Measurements from ENCODE around the gene LAMA2. TPM values are rescaled to one million over a fixed set of nuclear protein-coding genes. Genes with fewer than 3 reads are reported as not detected.

LAMA2 gene
- total RNA-seq, 1 experiment from 2014 or later = 4.2 TPM

DNA sequence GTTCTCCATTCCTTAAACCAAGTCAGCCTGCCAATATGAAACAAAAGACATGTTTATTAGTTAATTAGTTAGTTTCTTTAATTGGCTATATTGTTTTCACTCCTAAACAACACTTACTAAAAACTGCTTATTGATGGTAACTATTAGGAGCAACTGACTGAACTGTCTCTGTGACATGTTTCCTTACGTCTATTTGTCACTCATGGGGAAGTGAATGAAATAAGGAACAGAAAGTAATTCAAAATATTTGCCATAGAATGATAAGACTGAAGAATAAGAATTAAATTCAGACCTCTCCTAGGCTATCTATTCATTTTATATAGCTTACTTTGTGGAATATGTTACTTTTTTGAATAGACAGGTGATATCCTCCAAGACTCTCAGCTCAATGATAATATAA is 217.2 kb downstream of the LAMA2 start:
- WGBS (ENCODE audit: extremely low coverage, insufficient read length, low lambda C conversion rate) = no CpG with 5 or more reads among the region's 1 CpG
- H3K79me1 ChIP-seq (ENCODE audit: insufficient read depth, low read depth, low read length, poor library complexity, severe bottlenecking) = no peaks in the 10 kb centered on the region
- no peak overlapping the region for H2AK5ac ChIP-seq (ENCODE audit: insufficient read length, low read length)
- Mint-ChIP-seq H3K9me3 (no peaks in the 10 kb centered on the region), H3K4me3 (no peak overlapping the region), H3K4me1 (peaks cover 4 to 12% of the 10 kb centered on the region in 2 experiments; a peak in 2 of 4 replicates), H3K27me3 (ENCODE audit: low read depth) (no peaks in the 10 kb centered on the region), H3K27ac (no peak overlapping the region), H3K36me3 (ENCODE audit: insufficient read depth in 1 of 3, low read depth in 3 of 3) (no peaks in the 10 kb centered on the region)
- no peak overlapping the region for H4K5ac ChIP-seq (ENCODE audit: insufficient read length, low read depth, low read length)
- H2BK120ac ChIP-seq (ENCODE audit: low read depth, low read length, poor library complexity, severe bottlenecking) = no peak overlapping the region
- no peak overlapping the region for H3K27ac ChIP-seq (ENCODE audit: insufficient read length, low read depth, low read length)
- H2BK5ac ChIP-seq (ENCODE audit: insufficient read length, low read length) = no peak overlapping the region
- H3K27me3 ChIP-seq (ENCODE audit: insufficient read depth, low read length) = no peaks in the 10 kb centered on the region
- no peak overlapping the region for H3K23ac ChIP-seq (ENCODE audit: insufficient read length, low read depth, low read length)
- H4K20me1 ChIP-seq (ENCODE audit: control insufficient read depth, insufficient read depth, insufficient read length) = no peaks in the 10 kb centered on the region
- no peak overlapping the region for H3K56ac ChIP-seq (ENCODE audit: insufficient read length, low read depth, low read length)
- no peak overlapping the region for H2BK15ac ChIP-seq (ENCODE audit: low read depth, low read length)
- no peak overlapping the region for H3T11ph ChIP-seq (ENCODE audit: low read length)
- H3K9me3 ChIP-seq (ENCODE audit: control insufficient read depth, low read depth, low read length) = no peaks in the 10 kb centered on the region
- no peak overlapping the region for H3K14ac ChIP-seq (ENCODE audit: insufficient read depth, low read length)
- no peak overlapping the region for H2BK20ac ChIP-seq (ENCODE audit: low read depth, low read length, poor library complexity, severe bottlenecking)
- no peak overlapping the region for H4K91ac ChIP-seq (ENCODE audit: insufficient read length, low read depth, low read length)
- no peaks in the 10 kb centered on the region for H3K79me2 ChIP-seq (ENCODE audit: insufficient read depth, low read length)
- H3K9ac ChIP-seq (ENCODE audit: extremely low read depth, insufficient read length, low read length) = no peak overlapping the region
- no peaks in the 10 kb centered on the region for H3K23me2 ChIP-seq (ENCODE audit: insufficient read length, low read depth, low read length, poor library complexity, severe bottlenecking)
- H3K4ac ChIP-seq (ENCODE audit: low read depth, low read length) = no peak overlapping the region
- no peak overlapping the region for H3K18ac ChIP-seq (ENCODE audit: insufficient read length, low read depth, low read length)
- no peak for DNase-seq
- TF ChIP-seq CTCF (conservative IDR thresholded peaks at IDR 0.05) = no peak
- no peak overlapping the region for H3K4me2 ChIP-seq (ENCODE audit: insufficient read depth, insufficient read length, low read length)
- H2AFZ ChIP-seq (ENCODE audit: low read length) = no peak overlapping the region
- H3K4me1 ChIP-seq (ENCODE audit: insufficient read depth, low read length) = no peaks in the 10 kb centered on the region
- no peak overlapping the region for H4K8ac ChIP-seq (replicated peaks; ENCODE audit: insufficient read length, low read depth, low read length)
- no peak overlapping the region for H2BK12ac ChIP-seq (ENCODE audit: insufficient read length, low read depth, low read length)
